ENCODE measurements around the gene OTULINL. TPM values are rescaled to one million over a fixed set of nuclear protein-coding genes. Genes with fewer than 3 reads are reported as not detected.
A peak's percentile ranks its signal among the peaks of the same experiment; 100 is the strongest.

The OTULINL gene
- total and polyA plus RNA-seq, 2 of the 8 experiments (the other 6 are each of a cell fraction or from before 2014, with no cell fraction given) = 3.1 to 8.3 TPM

GRCh38 chr5:14580398-14581034 lies 1.1 kb upstream of the OTULINL start:
- Histone ChIP-seq H2BK120ac (replicated peaks; ENCODE audit: low read depth, low read length) (no peak overlapping the region), H2AFZ (ENCODE audit: low read length) (no peak overlapping the region), H2BK12ac (ENCODE audit: low read depth, low read length) (no peak overlapping the region), H3K14ac (ENCODE audit: insufficient read length) (no peak overlapping the region), H3K79me2 (ENCODE audit: control insufficient read depth in 1 of 2, insufficient read depth in 2 of 2, low read length in 2 of 2) (no peaks in the 10 kb centered on the region), H3K4me1 (replicated peaks in 1 of 4; ENCODE audit: control insufficient read depth in 3 of 4, insufficient read depth in 4 of 4, low read length in 3 of 4) (peaks cover 0 to 2% (median 0%) of the 10 kb centered on the region in 4 experiments; a peak in 1 of 7 replicates), H4K5ac (ENCODE audit: insufficient read length, low read depth, low read length) (no peak overlapping the region), H4K8ac (ENCODE audit: extremely low read depth, insufficient read depth, low read length) (no peak overlapping the region), H3K79me1 (ENCODE audit: low read depth, low read length) (no peaks in the 10 kb centered on the region), H2BK15ac (ENCODE audit: low read length) (no peak overlapping the region), H3K36me3 (ENCODE audit: control insufficient read depth in 2 of 4, insufficient read depth in 4 of 4, low read length in 3 of 4) (no peaks in the 10 kb centered on the region), H2BK20ac (ENCODE audit: low read length) (no peak overlapping the region), H3K27ac (ENCODE audit: low read depth, low read length) (no peak overlapping the region), H3K23ac (ENCODE audit: insufficient read length) (no peak overlapping the region), H4K91ac (replicated peaks; ENCODE audit: insufficient read length, low read length) (no peak overlapping the region), H2BK5ac (ENCODE audit: low read depth, low read length) (no peak overlapping the region), H3K9me3 (ENCODE audit: insufficient read depth in 2 of 2, low read depth in 1 of 2, low read length in 1 of 2) (no peaks in the 10 kb centered on the region; a peak in 1 of 4 replicates), H4K20me1 (replicated peaks in 1 of 2; ENCODE audit: control insufficient read depth in 1 of 2, insufficient read depth in 2 of 2, low read length in 2 of 2) (no peaks in the 10 kb centered on the region), H3K23me2 (ENCODE audit: low read depth, low read length) (peaks cover 3% of the 10 kb centered on the region; the same call in 1 of the 2 replicates), H3K27me3 (replicated peaks in 1 of 4; ENCODE audit: control insufficient read depth in 3 of 4, extremely low read depth in 1 of 4, insufficient read depth in 3 of 4, low read length in 3 of 4) (peaks cover 2 to 21% (median 10%) of the 10 kb centered on the region in 4 experiments), H3K4me3 (ENCODE audit: extremely low read depth in 1 of 4, insufficient read depth in 2 of 4, low read depth in 3 of 4, low read length in 4 of 4) (peak overlapping the region in 1 of 4 experiments; percentile 95; a peak in 2 of 8 replicates), H3K56ac (replicated peaks; ENCODE audit: insufficient read length, low read depth, low read length) (no peak overlapping the region), H3K4ac (replicated peaks; ENCODE audit: insufficient read length, low read depth, low read length) (no peak overlapping the region), H3K9ac (replicated peaks in 1 of 4; ENCODE audit: extremely low read depth in 1 of 4, low read depth in 3 of 4, low read length in 3 of 4) (no peak overlapping the region), H3K4me2 (ENCODE audit: insufficient read depth in 1 of 2, low read depth in 2 of 2, low read length in 2 of 2) (peak overlapping the region; percentile 71 to 89; a peak in 3 of 4 replicates), H2AK5ac (ENCODE audit: low read depth, low read length) (no peak overlapping the region), H3K18ac (ENCODE audit: extremely low read depth, low read length) (no peak overlapping the region)
- DNase-seq (ENCODE audit: low read depth in 1 of 2, low spot score in 2 of 2) (no peak), FAIRE-seq (no peak)
- POLR2A ChIA-PET (ENCODE audit: partially characterized antibody) = no interaction called here
- 89% methylated on average over 6 of the region's 6 CpGs; no CpG with 5 or more reads in 1 of the 2 experiments for WGBS, 2 experiments (ENCODE audit: extremely low coverage in 1 of 2, insufficient coverage in 1 of 2, insufficient read length in 1 of 2, insufficient replicate concordance in 2 of 2, low coverage in 1 of 2, low lambda C conversion rate in 2 of 2, missing lambda C conversion rate in 1 of 2)
- CTCF ChIA-PET (ENCODE audit: partially characterized antibody) = no interaction called here
- TF ChIP-seq SIX5 (IDR thresholded peaks at IDR 0.05; ENCODE audit: low read depth, low read length) (no peak), ASH2L (IDR thresholded peaks at IDR 0.05; ENCODE audit: low read length) (no peak), SP1 (IDR thresholded peaks at IDR 0.05; ENCODE audit: low read depth, low read length) (no peak), CREB1 (IDR thresholded peaks at IDR 0.05) (no peak), TAF7 (optimal IDR thresholded peaks at IDR 0.05; ENCODE audit: borderline replicate concordance, low read depth, low read length) (no peak), KDM1A (IDR thresholded peaks at IDR 0.05; ENCODE audit: borderline replicate concordance, low read length) (no peak), CBX5 (IDR thresholded peaks at IDR 0.05; ENCODE audit: low read depth, low read length) (no peak), HDAC2 (IDR thresholded peaks at IDR 0.05; ENCODE audit: borderline replicate concordance in 1 of 2, low read depth in 2 of 2, low read length in 2 of 2) (no peak), BCL11A (IDR thresholded peaks at IDR 0.05; ENCODE audit: low read depth in 2 of 2, low read length in 2 of 2) (no peak), RXRA (IDR thresholded peaks at IDR 0.05; ENCODE audit: insufficient read depth, low read depth, low read length) (no peak), YY1 (IDR thresholded peaks at IDR 0.05; ENCODE audit: low read depth, low read length) (no peak), CEBPB (IDR thresholded peaks at IDR 0.05; ENCODE audit: low read depth, low read length) (no peak), CBX8 (IDR thresholded peaks at IDR 0.05; ENCODE audit: borderline replicate concordance, low read depth, low read length) (no peak)
- TF ChIP-seq, protein P1, sequence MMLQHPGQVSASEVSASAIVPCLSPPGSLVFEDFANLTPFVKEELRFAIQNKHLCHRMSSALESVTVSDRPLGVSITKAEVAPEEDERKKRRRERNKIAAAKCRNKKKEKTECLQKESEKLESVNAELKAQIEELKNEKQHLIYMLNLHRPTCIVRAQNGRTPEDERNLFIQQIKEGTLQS (IDR thresholded peaks at IDR 0.05; ENCODE audit: insufficient read depth, low read depth, low read length) = no peak

Data from H1 (cell line).